Measurements from ENCODE around the gene SREBF1. TPM values are rescaled to one million over a fixed set of nuclear protein-coding genes. Genes with fewer than 3 reads are reported as not detected.
A peak's percentile ranks its signal among the peaks of the same experiment; 100 is the strongest.

SREBF1 gene
- total and polyA plus RNA-seq, 10 of the 15 experiments (the other 5 are each of a cell fraction or from before 2014, with no cell fraction given) = 1.4 to 84.6 (median 20.4) TPM

DNA sequence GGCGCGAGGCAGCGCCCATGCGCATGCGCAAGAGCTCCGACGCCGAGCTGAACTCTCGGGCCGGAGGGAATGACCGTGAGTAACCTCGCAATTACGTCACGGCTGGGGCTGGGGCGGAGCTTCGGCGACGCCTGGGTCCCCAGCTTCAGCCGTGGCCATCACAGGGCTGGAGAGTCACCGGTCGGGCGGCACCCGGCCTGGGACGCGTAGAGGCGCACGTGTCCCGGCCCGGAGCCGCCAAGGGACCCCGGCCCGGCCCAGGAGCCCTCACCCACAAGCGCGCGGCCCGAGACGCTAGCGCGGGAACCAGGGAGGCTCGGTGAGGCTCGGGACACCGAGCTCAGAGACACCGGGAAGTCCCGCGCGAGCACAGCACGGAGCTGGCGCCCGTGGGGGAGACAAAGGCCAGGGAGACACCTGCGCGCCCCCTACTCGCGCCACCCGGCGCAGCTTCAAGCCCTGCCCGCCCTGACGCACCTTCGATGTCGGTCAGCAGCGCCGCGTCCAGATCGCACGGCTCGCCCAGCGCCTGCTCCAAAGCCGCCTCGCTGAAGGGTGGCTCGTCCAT lies 452 bp downstream of the SREBF1 start (continued):
- TF ChIP-seq, protein P1, sequence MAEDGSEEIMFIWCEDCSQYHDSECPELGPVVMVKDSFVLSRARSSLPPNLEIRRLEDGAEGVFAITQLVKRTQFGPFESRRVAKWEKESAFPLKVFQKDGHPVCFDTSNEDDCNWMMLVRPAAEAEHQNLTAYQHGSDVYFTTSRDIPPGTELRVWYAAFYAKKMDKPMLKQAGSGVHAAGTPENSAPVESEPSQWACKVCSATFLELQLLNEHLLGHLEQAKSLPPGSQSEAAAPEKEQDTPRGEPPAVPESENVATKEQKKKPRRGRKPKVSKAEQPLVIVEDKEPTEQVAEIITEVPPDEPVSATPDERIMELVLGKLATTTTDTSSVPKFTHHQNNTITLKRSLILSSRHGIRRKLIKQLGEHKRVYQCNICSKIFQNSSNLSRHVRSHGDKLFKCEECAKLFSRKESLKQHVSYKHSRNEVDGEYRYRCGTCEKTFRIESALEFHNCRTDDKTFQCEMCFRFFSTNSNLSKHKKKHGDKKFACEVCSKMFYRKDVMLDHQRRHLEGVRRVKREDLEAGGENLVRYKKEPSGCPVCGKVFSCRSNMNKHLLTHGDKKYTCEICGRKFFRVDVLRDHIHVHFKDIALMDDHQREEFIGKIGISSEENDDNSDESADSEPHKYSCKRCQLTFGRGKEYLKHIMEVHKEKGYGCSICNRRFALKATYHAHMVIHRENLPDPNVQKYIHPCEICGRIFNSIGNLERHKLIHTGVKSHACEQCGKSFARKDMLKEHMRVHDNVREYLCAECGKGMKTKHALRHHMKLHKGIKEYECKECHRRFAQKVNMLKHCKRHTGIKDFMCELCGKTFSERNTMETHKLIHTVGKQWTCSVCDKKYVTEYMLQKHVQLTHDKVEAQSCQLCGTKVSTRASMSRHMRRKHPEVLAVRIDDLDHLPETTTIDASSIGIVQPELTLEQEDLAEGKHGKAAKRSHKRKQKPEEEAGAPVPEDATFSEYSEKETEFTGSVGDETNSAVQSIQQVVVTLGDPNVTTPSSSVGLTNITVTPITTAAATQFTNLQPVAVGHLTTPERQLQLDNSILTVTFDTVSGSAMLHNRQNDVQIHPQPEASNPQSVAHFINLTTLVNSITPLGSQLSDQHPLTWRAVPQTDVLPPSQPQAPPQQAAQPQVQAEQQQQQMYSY (CRISPR knock-in tag; IDR thresholded peaks at IDR 0.05) = no peak
- TF ChIP-seq TARDBP (IDR thresholded peaks at IDR 0.05; ENCODE audit: borderline replicate concordance) (no peak), RFX5 (IDR thresholded peaks at IDR 0.05; ENCODE audit: low read depth, low read length) (peak; percentile 49; the same call in 1 of the 2 replicates), HDAC2 (IDR thresholded peaks at IDR 0.05) (no peak), JUND (IDR thresholded peaks at IDR 0.05; ENCODE audit: low read depth, low read length) (peak; percentile 54; the same call in 1 of the 2 replicates), LARP7 (IDR thresholded peaks at IDR 0.05) (peak; percentile 92; the same call in 1 of the 2 replicates), ZNF217 (IDR thresholded peaks at IDR 0.05) (peak; percentile 92), NR2F1 (conservative IDR thresholded peaks at IDR 0.05) (peak; percentile 52), SPI1 (IDR thresholded peaks at IDR 0.05; ENCODE audit: borderline replicate concordance, insufficient read depth, low read depth, low read length) (no peak), TCF12 (IDR thresholded peaks at IDR 0.05; ENCODE audit: low read depth, low read length) (no peak), IKZF1 (conservative IDR thresholded peaks at IDR 0.05) (peak; percentile 72), GABPA (IDR thresholded peaks at IDR 0.05; ENCODE audit: low read depth) (no peak), BCL11A (IDR thresholded peaks at IDR 0.05; ENCODE audit: low read depth, low read length) (no peak), TBL1XR1 (IDR thresholded peaks at IDR 0.05; ENCODE audit: low read depth, low read length) (peak; percentile 78), ATF7 (IDR thresholded peaks at IDR 0.05; ENCODE audit: low read depth) (peak; percentile 94), GATAD2B (conservative IDR thresholded peaks at IDR 0.05; ENCODE audit: low read depth) (peak; percentile 92), KLF5 (IDR thresholded peaks at IDR 0.05; ENCODE audit: partially characterized antibody) (peak; percentile 69), CBFB (IDR thresholded peaks at IDR 0.05; ENCODE audit: low read depth) (no peak), RAD51 (IDR thresholded peaks at IDR 0.05) (no peak)
- TF ChIP-seq, protein P2, sequence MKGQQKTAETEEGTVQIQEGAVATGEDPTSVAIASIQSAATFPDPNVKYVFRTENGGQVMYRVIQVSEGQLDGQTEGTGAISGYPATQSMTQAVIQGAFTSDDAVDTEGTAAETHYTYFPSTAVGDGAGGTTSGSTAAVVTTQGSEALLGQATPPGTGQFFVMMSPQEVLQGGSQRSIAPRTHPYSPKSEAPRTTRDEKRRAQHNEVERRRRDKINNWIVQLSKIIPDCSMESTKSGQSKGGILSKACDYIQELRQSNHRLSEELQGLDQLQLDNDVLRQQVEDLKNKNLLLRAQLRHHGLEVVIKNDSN (IDR thresholded peaks at IDR 0.05; ENCODE audit: borderline replicate concordance, extremely low read length, insufficient read depth, low read depth, low read length) = peak; percentile 3

All from GM12878 (cell line).